Heart left ventricle (tissue), 16 donors: ENCODE measurements around the gene E4F1. TPM values are rescaled to one million over a fixed set of nuclear protein-coding genes. Genes with fewer than 3 reads are reported as not detected.

Source experiments
- ATAC-seq, 4 donors: fragments of 200-7000 bp; cut with Tn5 transposase; one replicate each; pipeline ENCODE4 v1.9.1; 2020 to 2022; ENCODE audit warnings: moderate library complexity in 4 of 4, mild to moderate bottlenecking in 3 of 4, moderate number of reproducible peaks in 1 of 4
- DNase-seq, 5 donors: peaks; one replicate each; pipeline ENCODE4 v3.0.0-alpha.2; 2020
- H3K27ac ChIP-seq, 12 donors: fragments of 200-600 bp; sonication (generic) in 4 of 12; one replicate each; pipeline versions ENCODE4 v1.5.0 to v1.8.0; 2016 to 2022; ENCODE audit warnings: mild to moderate bottlenecking in 2 of 12
- H3K27me3 ChIP-seq, 9 donors: fragments of 200-600 bp; sonication (generic) in 2 of 9; one replicate each; pipeline versions ENCODE4 v1.5.1 to v1.8.0; 2016 to 2022; ENCODE audit warnings: mild to moderate bottlenecking in 3 of 9
- H3K36me3 ChIP-seq, 9 donors: fragments of 200-600 bp; sonication (generic) in 2 of 9; one replicate each; pipeline versions ENCODE4 v1.5.0 to v1.8.0; 2018 to 2022; ENCODE audit warnings: mild to moderate bottlenecking in 2 of 9
- H3K4me1 ChIP-seq, 12 donors: fragments of 200-600 bp; sonication (generic) in 4 of 12; one replicate each; pipeline versions ENCODE4 v1.5.0 to v1.8.0; 2016 to 2022; ENCODE audit warnings: mild to moderate bottlenecking in 3 of 12
- H3K4me3 ChIP-seq, 12 donors: fragments of 200-600 bp; sonication (generic) in 4 of 12; one replicate each; pipeline versions ENCODE4 v1.5.0 to v1.8.0; 2017 to 2022; ENCODE audit warnings: mild to moderate bottlenecking in 9 of 12, moderate library complexity in 4 of 12
- H3K9me3 ChIP-seq, 12 donors: fragments of 200-600 bp; sonication (generic) in 4 of 12; one replicate each; pipeline versions ENCODE4 v1.5.0 to v1.8.0; 2016 to 2022; ENCODE audit warnings: mild to moderate bottlenecking in 1 of 12
- POLR2A ChIP-seq, 2 donors: fragments of 450-650 bp; IDR thresholded peaks; one replicate each; pipeline ENCODE4 v1.6.1; 2017; ENCODE audit warnings: antibody characterized with exemption in 2 of 2, mild to moderate bottlenecking in 2 of 2, moderate library complexity in 2 of 2
- WGBS, 4 donors: extraction: QIAGEN DNeasy Blood & Tissue Kit in 2 of 4; methylation state at CpG; one replicate each; pipeline versions ENCODE4 v1.1.5 to v1.1.7; 2013 to 2018; 5-methylcytosine and 5-hydroxymethylcytosine counted together
- intact Hi-C, 10 donors: fragments of 100-400 bp; cut with DNase I; formaldehyde crosslinking; loops; one replicate each; pipeline versions ENCODE4 v1.11.1 to v1.14.2; 2022
- polyA plus RNA-seq, 2 donors: library from polyadenylated mRNA; stranded (reverse); fragments of 200-250 nt; gene quantifications; one replicate each; pipeline ENCODE4 v1.2.3, GENCODE V29; 2013
- total RNA-seq, 9 donors: library from RNA; depleted of rRNA in 2 of 9; stranded (reverse); fragments of >200 nt in 2 of 9; fragmentation: NEBNext Ultra II Directional in 3 of 9; extraction: Animal tissue kit (Norgen Biotek cat#: 25700) in 3 of 9; gene quantifications; one replicate each; pipeline versions ENCODE4 v1.1.0 to v1.2.4, GENCODE V29; 2016 to 2023
- TF ChIP-seq, protein P1 (sequence below), 12 donors: fragments of 200-600 bp; sonication (generic) in 4 of 12; IDR thresholded peaks; one replicate each; pipeline versions ENCODE4 v1.5.0 to v1.8.0; 2018 to 2022; ENCODE audit warnings: antibody characterized with exemption in 12 of 12, mild to moderate bottlenecking in 5 of 12
- donor health status: ischemic (EF 13 %, LVEDD 7.1; RV severe dilation, severe dysfunction).
- donor health status: healthy with polysubstance abuse.
- donor health status: DM: no; HTN: yes; CAD: no.
- donor health status: DM: no; HTN: no; CAD: no.
- donor health status: ischemic (EF 25% LVEDD 6.9; RV normal size, moderate dysfunction).
- donor health status: ischemic (EF 25% LVEDD 5.7; RV mildly dilated, moderate dysfunction).
- donor health status: healthy.
- donor health status: DM: yes; HTN: yes; CAD: no.
- donor health status: ischemic (EF 35%, LVEDD 5.7; RV mildly dilated, moderate dysfunction).
- donor health status: nonischemic (EF 11% LVEDD 7.7; RV severe dilation, severe dysfunction).
- donor health status: DM: yes; HTN: yes; CAD: no.
- donor health status: PGD.
- donor health status: ischemic (EF 29% LVEDD 5.4; RV normal size, mild dysfunction).
- donor health status: nonischemic (EF 23%, LVEDD 6.1; RV moderate dilation, normal function).

Gene E4F1
- total and polyA plus RNA-seq, 11 donors, result 8.4 to 27.3 (median 12.7) TPM

- ATAC-seq, result no peak
- Histone ChIP-seq H3K27ac (no peak overlapping the region), H3K4me3 (no peak overlapping the region), H3K9me3 (no peaks in the 10 kb centered on the region), H3K27me3 (no peaks in the 10 kb centered on the region), H3K36me3 (peaks cover 0 to 9% (median 0%) of the 10 kb centered on the region in 9 donors), H3K4me1 (peaks cover 4 to 44% (median 24%) of the 10 kb centered on the region in 12 donors)
- DNase-seq, result no peak
- 89 to 91% (median 91%) methylated on average over 9 of the region's 9 CpGs for WGBS, 4 donors
- intact Hi-C loops, result loop anchor here in 2 of 10 donors (10.0 kb wide), 2 partner anchors 55 to 235 kb away; no protein-coding TSS in a partner anchor
- TF ChIP-seq, protein P1, sequence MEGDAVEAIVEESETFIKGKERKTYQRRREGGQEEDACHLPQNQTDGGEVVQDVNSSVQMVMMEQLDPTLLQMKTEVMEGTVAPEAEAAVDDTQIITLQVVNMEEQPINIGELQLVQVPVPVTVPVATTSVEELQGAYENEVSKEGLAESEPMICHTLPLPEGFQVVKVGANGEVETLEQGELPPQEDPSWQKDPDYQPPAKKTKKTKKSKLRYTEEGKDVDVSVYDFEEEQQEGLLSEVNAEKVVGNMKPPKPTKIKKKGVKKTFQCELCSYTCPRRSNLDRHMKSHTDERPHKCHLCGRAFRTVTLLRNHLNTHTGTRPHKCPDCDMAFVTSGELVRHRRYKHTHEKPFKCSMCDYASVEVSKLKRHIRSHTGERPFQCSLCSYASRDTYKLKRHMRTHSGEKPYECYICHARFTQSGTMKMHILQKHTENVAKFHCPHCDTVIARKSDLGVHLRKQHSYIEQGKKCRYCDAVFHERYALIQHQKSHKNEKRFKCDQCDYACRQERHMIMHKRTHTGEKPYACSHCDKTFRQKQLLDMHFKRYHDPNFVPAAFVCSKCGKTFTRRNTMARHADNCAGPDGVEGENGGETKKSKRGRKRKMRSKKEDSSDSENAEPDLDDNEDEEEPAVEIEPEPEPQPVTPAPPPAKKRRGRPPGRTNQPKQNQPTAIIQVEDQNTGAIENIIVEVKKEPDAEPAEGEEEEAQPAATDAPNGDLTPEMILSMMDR (IDR thresholded peaks at IDR 0.05), result no peak
- no peak for TF ChIP-seq POLR2A (IDR thresholded peaks at IDR 0.05)
Measured at GRCh38 chr16:2270070-2270462, 46.7 kb downstream of the E4F1 start.

DNA sequence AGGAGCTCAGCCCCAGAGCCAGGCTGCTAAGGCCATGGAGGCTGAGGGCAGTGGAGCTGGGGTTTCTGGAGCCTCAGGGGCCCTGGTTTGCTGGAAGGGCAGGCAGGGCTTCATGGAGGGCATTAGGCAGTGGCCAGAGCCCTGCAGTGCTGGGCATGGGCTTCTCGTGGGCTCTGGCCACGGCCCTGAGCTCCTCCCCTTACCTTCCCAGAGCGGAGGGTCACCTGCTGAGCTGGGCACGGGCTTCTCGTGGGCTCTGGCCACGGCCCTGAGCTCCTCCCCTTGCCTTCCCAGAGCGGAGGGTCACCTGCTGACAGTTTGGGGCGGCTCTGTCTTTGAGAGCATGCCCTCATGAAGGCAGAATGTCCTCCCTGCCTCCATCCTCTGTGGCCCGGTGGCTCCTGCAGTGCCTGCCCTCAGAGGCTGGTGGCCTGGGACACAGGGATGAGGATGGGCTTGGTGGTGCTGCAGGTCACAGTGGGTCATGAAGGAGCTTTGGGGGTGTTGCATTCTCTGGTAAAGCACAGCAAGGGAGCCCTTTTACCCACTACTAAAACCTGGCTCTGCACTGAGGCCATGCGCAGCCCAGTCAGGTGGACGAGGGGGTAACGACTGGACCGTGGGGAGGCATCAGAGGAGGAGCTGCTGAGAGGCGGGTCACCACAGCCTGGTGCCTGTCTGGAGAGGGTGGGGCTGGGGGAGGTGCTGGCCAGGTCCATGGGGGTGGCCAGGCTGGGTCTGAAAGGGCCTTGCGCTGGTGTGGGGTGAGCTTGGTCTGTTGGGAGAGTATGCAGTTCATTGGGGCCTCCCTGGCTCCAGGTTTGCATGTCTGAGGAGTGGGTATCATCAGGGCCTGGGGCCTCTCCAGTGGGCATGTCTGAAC is 47.4 kb downstream of the E4F1 start:
- H3K27me3 ChIP-seq, result no peaks in the 10 kb centered on the region
- ATAC-seq, result no peak
- no peak overlapping the region for H3K27ac ChIP-seq
- WGBS, 4 donors, result 83 to 89% (median 86%) methylated on average over 12 to 15 of the region's 15 CpGs
- H3K36me3 ChIP-seq, result peaks cover 0 to 4% (median 0%) of the 10 kb centered on the region in 9 donors
- H3K9me3 ChIP-seq, result no peaks in the 10 kb centered on the region
- no peak for DNase-seq
- TF ChIP-seq, protein P1 (IDR thresholded peaks at IDR 0.05), result no peak
- TF ChIP-seq POLR2A (IDR thresholded peaks at IDR 0.05), result no peak
- peaks cover 4 to 37% (median 22%) of the 10 kb centered on the region in 12 donors for H3K4me1 ChIP-seq
- no peak overlapping the region for H3K4me3 ChIP-seq
- intact Hi-C loops, result loop anchor here in 2 of 10 donors (10.0 kb wide), 2 partner anchors 54 to 234 kb away; no protein-coding TSS in a partner anchor

DNA sequence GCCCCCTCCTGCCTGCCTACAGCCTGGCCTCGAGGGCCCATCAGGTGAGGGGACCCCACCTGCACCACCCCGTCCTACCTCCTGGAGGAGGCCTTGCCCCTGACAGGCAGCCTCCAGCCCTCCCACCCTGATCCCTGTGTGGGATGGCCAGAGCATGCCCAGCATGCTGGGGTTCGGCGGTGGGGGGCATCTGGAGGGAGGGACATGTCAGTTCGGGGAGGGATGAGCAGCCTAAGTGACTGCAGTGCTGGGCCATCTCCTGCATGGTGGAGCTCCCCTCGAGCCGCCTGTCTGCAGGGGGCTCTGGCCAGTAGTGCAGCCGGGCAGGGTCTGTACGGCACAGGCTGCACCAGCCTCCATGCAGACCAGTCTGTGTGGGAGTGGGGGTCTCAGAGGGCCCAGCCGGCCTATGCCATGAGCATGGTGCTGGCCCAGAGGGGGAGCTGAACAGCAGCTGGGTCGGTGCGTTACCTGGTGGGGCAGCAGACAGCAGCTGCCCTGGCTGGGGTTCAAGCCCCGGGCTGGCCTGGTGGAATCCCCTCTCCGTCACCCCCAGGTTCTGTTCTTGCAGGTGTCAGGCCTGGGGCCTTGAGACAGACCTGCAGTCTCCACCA is 48.6 kb downstream of the E4F1 start:
- H3K27ac ChIP-seq, result no peak overlapping the region
- peaks cover 0 to 9% (median 0%) of the 10 kb centered on the region in 9 donors for H3K36me3 ChIP-seq
- DNase-seq (no peak), ATAC-seq (no peak)
- 91 to 95% (median 93%) methylated on average over 9 to 14 of the region's 14 CpGs for WGBS, 4 donors
- no peak for TF ChIP-seq POLR2A (IDR thresholded peaks at IDR 0.05)
- TF ChIP-seq, protein P1 (IDR thresholded peaks at IDR 0.05), result no peak
- no peaks in the 10 kb centered on the region for H3K27me3 ChIP-seq
- peaks cover 4 to 25% (median 15%) of the 10 kb centered on the region in 12 donors for H3K4me1 ChIP-seq
- intact Hi-C loops, result loop anchor here in 2 of 10 donors (10.0 kb wide), 2 partner anchors 53 to 233 kb away; no protein-coding TSS in a partner anchor
- no peak overlapping the region for H3K4me3 ChIP-seq
- no peaks in the 10 kb centered on the region for H3K9me3 ChIP-seq

GRCh38 chr16:2273484-2273883 is 50.1 kb downstream of the E4F1 start:
- intact Hi-C loops, result loop anchor here in 2 of 10 donors (10.0 kb wide), 2 partner anchors 51 to 231 kb away; no protein-coding TSS in a partner anchor
- Histone ChIP-seq H3K4me1 (peaks cover 3 to 24% (median 13%) of the 10 kb centered on the region in 12 donors), H3K36me3 (peaks cover 0 to 16% (median 0%) of the 10 kb centered on the region in 9 donors), H3K9me3 (no peaks in the 10 kb centered on the region), H3K27me3 (no peaks in the 10 kb centered on the region), H3K4me3 (no peak overlapping the region), H3K27ac (no peak overlapping the region)
- peak in 1 of 4 donors; percentile 14 for ATAC-seq
- WGBS, 4 donors, result 83 to 86% (median 84%) methylated on average over 11 to 16 of the region's 16 CpGs
- TF ChIP-seq POLR2A (IDR thresholded peaks at IDR 0.05), result no peak
- TF ChIP-seq, protein P1 (IDR thresholded peaks at IDR 0.05), result no peak
- DNase-seq, result no peak
